K562 (cell line): ENCODE data around the gene AHI1. TPM values are rescaled to one million over a fixed set of nuclear protein-coding genes. Genes with fewer than 3 reads are reported as not detected.

Experiments used
- ATAC-seq: fragments of 200-7000 bp; cut with Tn5 transposase; 3 replicates; pipeline ENCODE4 v1.9.1; 2020; ENCODE audit warnings: moderate library complexity
- BruUV-seq: library from RNA; stranded (reverse); fragments of 400-500 nt; replicated peaks from 2 replicates; lab custom pipeline; 2021; lab: Mats Ljungman, UMichigan
- CTCF ChIA-PET: fragments of 300-600 bp; formaldehyde crosslinking; extraction: SDS; loops from one replicate; lab custom pipeline; 2021; ENCODE audit warnings: low intra/inter-chr PET ratio; lab: Yijun Ruan, JAX
- POLR2A ChIA-PET: fragments of 300-600, 350-650 bp; sonication (Branson Sonifier 250); formaldehyde crosslinking; extraction: SDS; loops from one replicate; lab custom pipeline; 2021; ENCODE audit warnings: antibody characterized with exemption, inconsistent platforms; lab: Yijun Ruan, JAX
- DNase-seq, 4 experiments: peaks; one replicate each; pipeline versions ENCODE4 v3.0.0 to v3.0.0-alpha.2; 2011 to 2018; ENCODE audit warnings: low spot score in 3 of 4, mixed read lengths in 3 of 4; ENCODE audit errors: extremely low read depth in 1 of 4
- FAIRE-seq: peaks from 2 replicates; lab custom pipeline; 2011; peaks lifted over from hg19 to GRCh38; lab: Jason Lieb, UNC
- H2AFZ ChIP-seq: 2 replicates; pipeline ENCODE4 v1.6.0; 2011; ENCODE audit warnings: low read depth, low read length, control low read depth, inconsistent platforms
- H3K27ac ChIP-seq: fragments of 200-600 bp; 3 replicates; pipeline ENCODE4 v1.8.0; 2011; ENCODE audit warnings: low read depth, mild to moderate bottlenecking, control low read depth, inconsistent platforms, low read length, moderate library complexity, mixed read lengths; ENCODE audit errors: extremely low read depth
- H3K27me3 ChIP-seq, 2 experiments: fragments of 300-600 bp in 1 of 2; 2 replicates in 1 of 2; 3 replicates in 1 of 2; pipeline versions ENCODE4 v1.6.0 to v1.8.0; 2011; ENCODE audit warnings: inconsistent platforms in 2 of 2, low read length in 2 of 2, mild to moderate bottlenecking in 1 of 2, mixed read lengths in 1 of 2, moderate library complexity in 1 of 2; ENCODE audit not compliant: control insufficient read depth in 2 of 2, insufficient read depth in 2 of 2
- H3K36me3 ChIP-seq: fragments of 300-600 bp; 3 replicates; pipeline ENCODE4 v1.8.0; 2011; ENCODE audit warnings: mild to moderate bottlenecking, low read length, inconsistent platforms; ENCODE audit not compliant: control insufficient read depth, insufficient read depth
- H3K4me1 ChIP-seq, 2 experiments: fragments of 200-600 bp in 1 of 2; replicated peaks in 1 of 2; 2 replicates in 1 of 2; 3 replicates in 1 of 2; pipeline versions ENCODE4 v1.5.1 to v1.8.0; 2011; ENCODE audit warnings: inconsistent platforms in 2 of 2, low read length in 2 of 2, mild to moderate bottlenecking in 1 of 2, mixed read lengths in 1 of 2, moderate library complexity in 1 of 2; ENCODE audit not compliant: control insufficient read depth in 2 of 2, insufficient read depth in 2 of 2
- H3K4me2 ChIP-seq: 2 replicates; pipeline ENCODE4 v1.6.1; 2011; ENCODE audit warnings: low read length, control low read depth, inconsistent platforms, mixed read lengths; ENCODE audit not compliant: insufficient read depth
- H3K4me3 ChIP-seq: fragments of 200-600 bp; sonication (generic), shearing (Covaris generic); 2 replicates; pipeline ENCODE4 v1.5.1; 2016; ENCODE audit warnings: control low read depth, inconsistent platforms
- H3K79me2 ChIP-seq: fragments of 200-600 bp; 3 replicates; pipeline ENCODE4 v1.8.0; 2011; ENCODE audit warnings: low read length, inconsistent platforms; ENCODE audit not compliant: control insufficient read depth, insufficient read depth
- H3K9ac ChIP-seq, 2 experiments: 2 replicates each; pipeline versions ENCODE4 v1.6.0 to v1.6.1; 2011; ENCODE audit warnings: low read depth in 2 of 2, low read length in 2 of 2, control low read depth in 1 of 2, inconsistent platforms in 1 of 2, mild to moderate bottlenecking in 1 of 2, mixed read lengths in 1 of 2; ENCODE audit not compliant: insufficient read depth in 1 of 2
- H3K9me1 ChIP-seq: one replicate; pipeline ENCODE4 v1.6.0; 2011; ENCODE audit warnings: inconsistent platforms, mild to moderate bottlenecking, low read length, moderate library complexity; ENCODE audit not compliant: control insufficient read depth, insufficient read depth
- H3K9me3 ChIP-seq: replicated peaks from 2 replicates; pipeline ENCODE4 v1.5.1; 2011; ENCODE audit warnings: low read depth, low read length, inconsistent platforms; ENCODE audit not compliant: control insufficient read depth, insufficient read depth
- H4K20me1 ChIP-seq: replicated peaks from 2 replicates; pipeline ENCODE4 v1.6.1; 2011; ENCODE audit warnings: low read length, inconsistent platforms, mixed read lengths; ENCODE audit not compliant: control insufficient read depth, insufficient read depth
- CTCF ChIP-seq, 3 experiments: IDR thresholded peaks in 2 of 3; conservative IDR thresholded peaks in 1 of 3; 2 replicates each; pipeline ENCODE4 v1.5.1; 2011 to 2012; ENCODE audit warnings: low read length in 3 of 3, mild to moderate bottlenecking in 3 of 3, control low read depth in 2 of 3, improper control_type of control experiment in 1 of 3, inconsistent platforms in 1 of 3, low read depth in 1 of 3, mixed read lengths in 1 of 3, moderate library complexity in 1 of 3; ENCODE audit not compliant: insufficient read depth in 2 of 3
- DACH1 ChIP-seq: fragments of 450-650 bp; IDR thresholded peaks from 2 replicates; pipeline ENCODE4 v1.6.1; 2018; ENCODE audit not compliant: partially characterized antibody
- ZNF592 ChIP-seq: fragments of 450-650 bp; IDR thresholded peaks from 2 replicates; pipeline ENCODE4 v1.6.1; 2017; ENCODE audit warnings: antibody characterized with exemption, mild to moderate bottlenecking
- WGBS: fragments of 100-300 bp; shearing (Covaris generic); methylation state at CpG from one replicate; pipeline ENCODE4 v1.1.6; 2016; ENCODE audit warnings: low coverage, mixed read lengths; ENCODE audit not compliant: insufficient coverage; ENCODE audit errors: missing lambda C conversion rate; 5-methylcytosine and 5-hydroxymethylcytosine counted together
- in situ Hi-C: fragments of 300-500 bp; cut with MboI; formaldehyde crosslinking; loops from 4 replicates; pipeline ENCODE4 v1.15.0; 2018; ENCODE audit warnings: inconsistent platforms, mixed read lengths
- intact Hi-C: fragments of 100-400 bp; cut with micrococcal nuclease; formaldehyde crosslinking; loops from 2 replicates; pipeline ENCODE4 v1.14.2; 2022
- polyA plus RNA-seq, 8 experiments: library from polyadenylated mRNA; depleted of rRNA in 4 of 8; stranded (reverse) in 5 of 8; unstranded in 3 of 8; fragments of >200 nt; fragmentation: Nextera tagmentation in 2 of 8; fragmentation: Illumina TruSeq in 1 of 8; extraction: Ambion mirVana in 2 of 8; extraction: Trizol in 1 of 8; gene quantifications; 2 replicates each; pipeline versions ENCODE4 v1.2.1 to v1.2.3, GENCODE V29; 2011 to 2014; ENCODE audit warnings: inconsistent platforms in 1 of 8, missing spikeins in 1 of 8
- total RNA-seq, 7 experiments: library from RNA; depleted of rRNA in 6 of 7; stranded (reverse); fragments of >200 nt in 6 of 7; fragmentation: Illumina TruSeq in 2 of 7; extraction: Trizol in 2 of 7; gene quantifications; 2 replicates each; pipeline versions ENCODE4 v1.2.1 to v1.2.3, GENCODE V29; 2011 to 2021; ENCODE audit warnings: low replicate concordance in 1 of 7

AHI1 gene
- total and polyA plus RNA-seq, 9 of the 15 experiments (the other 6 are each of a cell fraction or from before 2014, with no cell fraction given): 24.7 to 54.9 (median 32.2) TPM

GRCh38 chr6:135257631-135258405, 239.7 kb downstream of the AHI1 start:
- ChIA-PET POLR2A (interaction anchor here (0.9 to 1.3 kb wide), 5 partner anchors 9 to 28 kb away, joined by 3 to 4 read pairs (median 3); no protein-coding TSS in a partner anchor), CTCF (no interaction called here)
- intact Hi-C loops: loop anchor here (1.0 to 5.0 kb wide), 3 partner anchors 64 to 113 kb away; no protein-coding TSS in a partner anchor
- Histone ChIP-seq H3K79me2 (no peaks in the 10 kb centered on the region), H3K9me1 (no peaks in the 10 kb centered on the region), H3K4me3 (no peak overlapping the region), H3K36me3 (no peaks in the 10 kb centered on the region), H3K4me2 (no peak overlapping the region), H3K27me3 (no peaks in the 10 kb centered on the region), H3K9me3 (no peaks in the 10 kb centered on the region; the same call in 1 of the 2 replicates), H3K27ac (no peak overlapping the region), H2AFZ (peak overlapping the region; percentile 49; the same call in 1 of the 2 replicates), H3K9ac (no peak overlapping the region), H3K4me1 (peaks cover 16 to 68% of the 10 kb centered on the region in 2 experiments), H4K20me1 (no peaks in the 10 kb centered on the region)
- WGBS: 44% methylated on average over 2 of the region's 2 CpGs
- FAIRE-seq: no peak
- DNase-seq: peak in 1 of 4 experiments; percentile 50
- no TSS peak for BruUV-seq
- ATAC-seq: peak; percentile 58
- in situ Hi-C loops: no loop called here
- TF ChIP-seq DACH1 (no peak), ZNF592 (0 out of 2 replicates have a peak, but pooled peaks have one; percentile 55), CTCF (IDR thresholded peaks at IDR 0.05 in 2 of 3, conservative IDR thresholded peaks at IDR 0.05 in 1 of 3; ENCODE audit: insufficient read depth in 2 of 3, low read depth in 1 of 3, low read length in 3 of 3) (peak in 1 of 3 experiments; percentile 47; a peak in 2 of 6 replicates)
